HG03520 (cell line): ENCODE measurements around the gene MID1.

Experiments
- ATAC-seq: cut with Tn5 transposase; IDR thresholded peaks from one replicate; pipeline ENCODE4 v1.9.1; 2021; ENCODE audit warnings: mild to moderate bottlenecking, moderate library complexity; ENCODE audit not compliant: unreplicated experiment

Gene MID1

DNA sequence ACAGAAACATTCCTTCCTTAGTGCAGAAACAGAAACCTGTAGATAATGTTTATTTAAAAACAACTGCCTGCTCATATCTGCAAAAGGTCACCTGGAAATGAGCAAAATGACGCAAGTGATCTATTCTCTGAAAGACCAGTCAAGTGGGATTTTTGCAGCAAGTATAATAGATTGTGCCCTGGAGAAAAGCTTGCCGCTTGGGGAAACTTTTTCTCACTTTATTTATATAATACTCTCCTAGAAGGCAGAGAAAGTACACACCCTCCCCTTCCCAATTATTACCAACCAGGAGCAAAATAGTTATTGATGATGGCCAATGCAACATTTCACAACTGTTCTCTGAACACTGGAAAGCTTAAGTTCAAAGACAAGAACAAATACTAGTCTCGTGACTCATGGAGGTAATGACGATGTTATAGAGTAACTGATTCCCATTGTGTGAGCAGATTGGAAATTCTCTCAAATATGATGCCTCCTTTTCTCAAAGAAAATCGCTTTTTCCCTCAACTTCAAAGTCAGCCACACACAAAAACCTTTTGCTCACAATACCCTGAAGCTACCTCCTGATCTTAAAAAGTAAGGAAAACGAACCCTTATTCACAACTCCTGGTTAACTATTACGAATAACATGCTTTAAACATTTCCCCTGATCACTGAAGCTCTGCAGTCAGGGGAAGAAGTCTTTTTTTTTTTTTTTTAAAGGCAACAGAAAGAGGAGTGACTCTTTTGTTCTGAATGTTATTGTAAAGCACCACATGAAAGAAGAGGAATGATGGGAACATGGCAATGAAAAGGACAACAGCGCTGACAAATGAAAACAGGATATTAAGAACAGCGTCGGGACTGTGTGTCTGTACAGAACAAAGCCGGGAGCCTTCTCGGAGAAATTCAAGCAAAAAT lies 41.0 kb downstream of the MID1 start:
- ATAC-seq, result no peak

DNA sequence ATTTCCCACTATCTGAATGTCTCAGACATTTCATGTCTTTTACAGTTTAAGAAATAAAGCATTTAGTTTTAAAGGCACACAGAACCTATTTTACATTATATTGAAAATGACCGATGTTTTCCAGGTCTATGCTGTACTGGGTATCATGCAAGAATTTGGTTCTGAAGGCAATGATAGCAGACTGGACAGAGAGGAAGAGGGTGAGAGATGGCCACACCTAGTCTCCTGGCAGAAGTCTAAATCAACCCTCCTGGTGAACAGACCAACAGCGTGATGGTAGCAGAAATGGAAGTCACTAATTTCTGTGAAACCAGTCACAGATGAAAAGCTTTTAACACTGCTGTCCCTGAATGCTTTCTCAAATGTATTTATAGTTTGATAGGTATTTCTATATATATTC lies 41.9 kb downstream of the MID1 start:
- no peak for ATAC-seq

DNA sequence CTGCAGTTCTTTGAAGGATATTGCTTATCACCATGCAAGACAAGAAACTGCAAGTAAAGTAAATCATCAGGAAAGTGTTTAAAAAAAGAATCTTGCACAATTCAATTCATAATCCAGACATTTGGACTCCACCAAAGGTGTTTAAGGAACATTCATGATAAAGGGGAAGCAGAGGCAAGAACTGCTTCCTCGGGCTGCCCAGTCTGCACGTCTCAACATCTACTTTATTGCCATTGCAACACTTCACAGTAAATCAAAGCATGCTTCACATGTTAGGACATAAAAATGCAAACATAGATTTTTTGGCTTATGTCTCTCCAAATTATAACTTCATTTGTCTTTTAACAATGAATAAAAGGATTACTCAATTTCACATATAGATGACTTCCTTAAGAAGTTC lies 42.5 kb downstream of the MID1 start:
- no peak for ATAC-seq

DNA sequence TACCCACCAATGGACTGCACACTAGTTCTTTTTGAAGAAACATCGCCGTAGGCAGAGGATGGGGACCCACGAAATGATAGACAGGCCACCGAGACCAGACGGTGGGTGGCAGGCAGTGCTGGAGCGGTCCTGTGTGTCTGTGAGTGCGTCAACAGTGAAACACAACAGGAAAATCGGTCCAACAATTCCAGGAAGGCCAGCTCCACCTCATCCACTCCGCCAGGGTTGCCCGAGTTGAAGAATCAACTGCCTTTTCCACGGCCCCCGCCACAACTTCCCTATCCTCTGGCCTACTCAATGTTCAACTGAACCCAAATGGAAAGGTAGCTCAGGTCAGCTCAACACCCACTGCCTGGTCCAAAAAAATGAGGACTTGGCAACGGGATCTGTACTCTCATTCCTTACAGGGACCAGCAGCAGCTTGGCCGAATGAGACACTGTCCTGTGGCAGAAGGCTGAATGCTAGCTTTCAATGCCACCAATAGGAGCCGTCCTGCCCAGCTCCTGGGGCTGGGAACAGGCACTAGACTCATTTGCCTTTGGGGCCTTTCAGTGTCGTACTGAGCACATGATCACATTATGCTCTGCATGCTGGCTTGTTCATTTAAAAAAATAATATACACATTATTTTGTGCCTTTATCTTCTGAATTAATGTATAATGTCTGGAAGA lies 43.5 kb downstream of the MID1 start:
- no peak for ATAC-seq

DNA sequence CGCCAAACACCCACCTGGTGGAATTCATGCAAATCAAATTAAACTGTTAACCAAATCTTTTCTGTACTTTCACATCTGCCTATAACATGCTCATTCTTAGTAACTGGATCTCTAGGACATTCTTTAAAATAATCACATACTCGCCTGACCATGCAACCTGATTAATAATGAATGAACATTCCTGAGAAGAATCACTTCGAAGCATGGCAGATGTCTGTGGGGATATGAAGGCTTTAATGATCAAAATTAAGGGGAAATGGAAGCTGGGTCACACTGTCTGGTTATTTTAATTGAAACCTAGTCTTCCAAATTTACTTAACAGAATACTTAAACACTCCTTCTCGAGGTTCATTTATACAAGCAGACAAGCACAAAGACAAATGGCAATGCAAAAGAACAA lies 44.2 kb downstream of the MID1 start:
- ATAC-seq, result no peak

DNA sequence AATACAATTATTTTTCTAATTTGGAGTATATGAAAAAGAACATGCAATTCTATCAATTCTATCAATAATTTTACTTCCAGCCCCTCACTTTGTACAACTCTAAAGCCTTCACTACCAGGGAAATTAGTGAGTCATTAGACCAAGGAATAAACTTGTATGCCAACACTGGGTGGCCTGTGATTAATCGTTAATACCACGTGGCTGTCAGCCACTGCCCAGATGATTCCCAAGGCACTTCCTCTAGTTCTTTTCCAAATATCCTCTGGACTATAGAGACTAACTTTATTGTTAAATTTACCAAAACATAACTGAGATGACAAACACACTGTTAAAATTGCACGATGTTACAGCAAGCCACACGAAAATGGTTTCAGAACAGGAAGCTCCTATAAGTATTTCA lies 45.7 kb downstream of the MID1 start:
- no peak for ATAC-seq

DNA sequence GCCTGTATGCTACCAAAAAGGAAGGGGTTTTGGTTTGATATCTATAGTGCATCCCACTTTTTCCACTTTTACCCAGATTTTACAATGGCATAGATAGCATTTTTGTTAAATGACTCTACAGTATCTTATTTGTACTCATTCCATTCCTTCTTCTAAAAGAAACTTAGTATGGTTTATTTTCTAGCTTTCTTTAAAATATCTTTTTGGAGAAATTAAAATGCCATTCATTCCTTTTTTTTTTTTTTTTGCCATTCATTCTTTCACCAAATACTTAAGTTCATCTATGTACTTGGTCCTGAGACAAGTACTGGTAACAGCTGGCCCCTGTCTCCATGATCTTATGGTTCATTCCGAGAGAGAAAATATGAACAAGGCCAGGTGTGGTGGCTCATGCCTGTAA lies 49.1 kb downstream of the MID1 start:
- no peak for ATAC-seq

DNA sequence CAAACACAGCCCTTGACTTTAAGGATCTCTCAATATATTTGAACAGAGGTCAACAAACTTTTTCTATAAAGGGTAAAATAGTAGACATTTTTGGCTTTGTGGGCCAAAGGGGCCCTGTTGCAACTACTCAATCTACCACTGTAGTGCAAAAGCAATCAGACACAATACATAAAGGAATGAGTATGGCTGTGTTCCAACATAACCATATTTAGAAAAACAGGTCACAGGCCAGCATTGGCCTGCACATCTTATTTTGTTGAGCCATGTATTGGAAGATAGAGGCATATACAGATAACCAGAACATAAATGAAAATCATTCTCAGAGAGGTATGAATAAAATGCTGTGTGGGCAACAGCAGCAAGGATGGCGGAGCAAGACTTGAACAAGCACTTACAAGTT lies 49.8 kb downstream of the MID1 start:
- no peak for ATAC-seq

DNA sequence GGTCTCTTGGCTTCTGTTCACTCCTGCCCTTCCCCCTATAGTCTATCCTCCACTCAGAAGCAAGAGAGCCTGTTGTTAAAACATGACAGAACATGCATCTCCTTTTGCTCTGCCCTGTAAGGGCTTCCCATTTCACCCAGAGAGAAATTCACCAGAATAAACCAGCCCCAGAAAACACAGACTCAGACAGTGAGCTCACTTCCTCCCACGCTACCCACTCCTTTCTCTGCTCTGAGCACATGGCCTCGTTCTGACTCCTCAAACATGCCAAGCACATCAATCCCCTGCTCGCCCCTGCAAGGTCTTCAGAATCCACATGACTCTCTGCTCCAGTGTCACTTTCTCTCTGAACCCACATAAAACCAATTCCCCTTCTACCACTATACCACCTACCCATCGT lies 50.4 kb downstream of the MID1 start:
- peak; percentile 65 for ATAC-seq

DNA sequence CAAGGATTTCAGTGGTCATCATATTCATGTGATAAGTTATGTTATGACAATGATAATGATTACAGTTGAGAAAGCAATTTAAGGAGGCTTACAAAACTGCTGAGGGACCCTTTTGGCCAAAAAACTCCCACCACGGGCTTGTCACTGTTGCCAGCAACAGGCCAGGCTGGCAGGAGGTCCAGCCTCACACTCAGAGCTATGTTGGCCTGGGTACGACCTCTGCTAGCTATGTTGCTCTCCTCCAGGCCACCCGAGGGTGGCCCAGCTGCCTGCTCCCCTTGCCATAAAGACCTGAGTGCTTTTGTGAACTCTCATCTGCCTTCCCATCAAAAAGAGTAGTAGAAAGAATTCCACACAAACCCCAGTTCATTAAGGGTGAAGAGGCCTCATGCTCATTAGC lies 52.0 kb downstream of the MID1 start:
- no peak for ATAC-seq

DNA sequence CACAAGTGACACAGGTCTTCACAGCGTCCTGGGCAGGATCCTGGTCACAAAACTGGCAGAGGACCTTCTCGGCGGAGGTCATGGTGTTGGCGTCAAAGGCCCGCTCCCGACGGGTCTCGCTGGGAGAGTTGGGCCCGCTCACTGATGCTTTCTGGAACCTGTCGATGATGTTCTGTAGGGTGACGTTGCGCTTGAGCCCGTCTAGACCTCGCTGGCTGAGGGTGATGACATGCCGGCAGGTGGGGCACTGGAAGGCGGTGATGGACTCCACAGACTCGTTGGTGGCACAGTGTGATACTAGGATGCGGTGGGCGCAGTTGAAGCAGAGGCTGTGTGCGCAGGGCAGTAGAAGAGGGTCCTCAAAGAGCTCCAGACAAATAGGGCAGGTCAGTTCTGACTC lies 53.2 kb downstream of the MID1 start:
- ATAC-seq, result no peak

DNA sequence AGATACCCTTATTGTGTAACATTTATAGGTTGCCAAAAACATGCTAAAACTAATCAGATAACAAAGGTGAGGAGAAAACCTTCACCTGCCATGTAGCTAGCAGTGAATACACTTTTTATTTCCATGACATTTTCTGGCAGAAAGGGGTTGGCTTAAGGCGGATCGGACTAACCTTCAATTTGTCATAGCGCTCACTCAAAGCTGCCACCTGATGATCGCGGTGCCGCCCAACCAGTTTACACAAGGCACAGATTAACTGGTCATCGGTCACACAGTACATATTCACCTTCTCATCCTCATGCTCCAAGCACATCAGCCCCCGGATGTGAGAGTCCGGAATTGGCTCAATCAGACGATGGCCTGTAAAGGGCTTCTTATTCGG lies 53.7 kb downstream of the MID1 start:
- ATAC-seq, result no peak

DNA sequence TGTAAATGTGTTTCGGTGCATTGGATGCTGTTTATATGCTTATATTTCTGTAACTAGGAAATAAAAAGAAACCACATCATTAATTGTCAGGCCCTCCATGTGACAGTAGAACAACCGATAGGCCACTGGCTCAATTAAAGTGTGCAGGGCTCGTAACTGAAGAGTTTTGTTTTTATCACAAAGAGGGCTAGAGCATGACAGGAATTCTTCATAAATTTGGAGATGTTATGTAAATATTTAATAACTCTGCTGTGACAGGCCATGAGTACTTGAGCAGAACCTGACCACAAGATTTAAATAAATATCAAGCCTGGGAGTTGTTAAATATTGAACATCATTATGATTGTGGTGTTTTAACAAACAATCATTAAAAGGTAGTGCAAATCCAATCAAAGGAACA lies 55.9 kb downstream of the MID1 start:
- no peak for ATAC-seq

DNA sequence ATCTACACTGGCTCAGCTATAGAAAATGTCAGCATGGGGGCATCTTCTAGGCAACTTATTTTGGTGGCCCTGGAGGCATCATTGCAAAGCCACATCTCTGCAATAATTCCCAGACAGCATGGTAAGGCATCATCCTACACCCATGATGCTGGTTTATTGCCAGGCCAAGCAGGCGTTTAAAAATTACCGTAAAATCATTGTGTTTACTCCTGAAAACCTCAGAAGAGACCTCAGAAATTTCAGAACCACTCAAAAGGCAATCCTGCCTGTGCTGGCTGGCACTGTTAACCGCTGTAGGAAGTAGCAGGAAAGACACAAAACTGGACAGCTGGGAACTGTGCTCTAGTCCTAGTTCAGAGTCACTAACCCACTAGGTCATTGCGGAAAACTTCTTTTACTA lies 63.2 kb downstream of the MID1 start:
- no peak for ATAC-seq

DNA sequence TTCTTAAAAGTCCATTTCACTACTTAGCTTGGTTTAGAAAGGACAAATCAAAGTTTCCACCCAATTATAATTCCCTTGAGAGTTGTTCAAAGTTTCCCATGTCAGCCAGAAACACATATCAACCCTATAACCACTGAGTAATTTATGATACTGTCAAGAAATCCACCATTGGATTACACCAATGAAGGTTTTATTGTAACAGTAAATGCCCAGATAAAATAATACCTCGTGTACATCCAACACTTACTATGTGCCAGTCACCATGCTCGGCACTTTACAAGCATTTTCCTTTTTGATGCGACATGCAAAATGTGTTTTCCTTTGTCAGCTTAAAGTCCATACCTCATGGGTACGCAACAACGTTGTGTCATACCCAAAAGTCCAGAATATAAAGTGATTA lies 64.0 kb downstream of the MID1 start:
- ATAC-seq, result no peak

DNA sequence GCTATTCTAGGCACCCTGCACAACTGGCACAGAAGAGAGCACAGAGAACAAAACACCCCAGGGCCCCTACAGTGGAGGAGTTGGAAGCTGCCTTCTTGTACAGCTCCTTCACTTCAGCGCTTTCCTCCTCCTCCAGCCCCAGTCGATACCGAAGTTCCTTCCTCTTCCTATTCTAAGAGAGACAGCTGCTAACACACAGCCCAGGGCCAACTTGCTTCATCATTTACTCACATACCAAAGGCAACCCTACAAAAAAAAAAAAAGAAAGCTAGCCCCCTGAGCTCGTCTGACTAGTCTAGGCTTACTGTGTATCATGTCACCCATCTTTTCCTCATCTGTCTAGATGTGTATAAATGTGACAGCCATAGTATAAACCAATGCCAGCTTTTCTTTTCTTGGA lies 64.5 kb downstream of the MID1 start:
- no peak for ATAC-seq

DNA sequence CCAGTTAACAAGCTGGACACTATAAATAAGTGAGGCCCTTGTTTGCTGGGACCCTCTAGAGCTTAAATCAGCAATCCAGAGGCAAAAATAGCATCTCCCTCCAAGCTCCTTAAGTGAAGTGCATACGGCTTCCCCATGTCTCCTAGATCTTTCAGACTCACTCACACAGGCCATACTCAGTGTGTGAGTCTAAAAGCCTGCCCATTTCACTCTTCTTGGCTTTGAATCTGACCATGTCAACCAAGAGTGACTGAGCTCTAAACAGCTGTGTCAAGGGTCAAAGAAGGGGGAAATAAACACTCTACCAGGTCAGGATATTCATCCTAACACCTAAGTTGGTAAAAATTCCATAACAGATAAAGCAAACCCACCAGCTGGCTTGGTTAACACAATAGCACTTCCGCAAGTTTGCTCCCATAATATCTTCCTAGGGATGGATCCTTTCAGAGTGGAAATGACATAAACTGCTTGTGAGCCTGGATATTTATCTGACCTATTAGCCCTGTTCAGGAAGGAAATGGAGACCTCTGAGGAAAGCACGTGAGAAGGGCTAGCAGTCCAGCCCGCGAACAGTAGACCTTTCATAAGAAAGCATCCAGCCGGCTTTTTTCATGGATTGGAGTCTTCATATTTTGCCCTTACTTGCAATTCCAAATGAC lies 65.6 kb downstream of the MID1 start:
- ATAC-seq, result no peak

DNA sequence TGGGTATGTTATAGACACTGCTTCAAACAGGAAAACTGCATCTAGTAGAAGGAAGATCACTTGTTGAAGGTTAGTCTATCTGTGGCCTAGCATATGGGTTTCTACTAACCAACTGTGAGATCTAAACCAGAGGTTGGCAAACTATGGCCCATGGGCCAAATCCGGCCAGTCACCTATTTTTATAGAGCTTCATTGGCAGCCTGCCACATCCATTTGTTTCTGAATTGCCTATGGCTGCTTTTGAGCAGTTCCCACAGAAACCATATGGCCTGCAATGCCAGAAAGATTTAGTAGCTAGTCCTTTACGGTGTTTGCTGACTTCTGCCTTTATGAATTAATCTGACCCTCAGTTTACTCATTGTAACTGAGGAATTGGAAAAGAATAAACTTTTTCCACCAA lies 71.1 kb downstream of the MID1 start:
- no peak for ATAC-seq

DNA sequence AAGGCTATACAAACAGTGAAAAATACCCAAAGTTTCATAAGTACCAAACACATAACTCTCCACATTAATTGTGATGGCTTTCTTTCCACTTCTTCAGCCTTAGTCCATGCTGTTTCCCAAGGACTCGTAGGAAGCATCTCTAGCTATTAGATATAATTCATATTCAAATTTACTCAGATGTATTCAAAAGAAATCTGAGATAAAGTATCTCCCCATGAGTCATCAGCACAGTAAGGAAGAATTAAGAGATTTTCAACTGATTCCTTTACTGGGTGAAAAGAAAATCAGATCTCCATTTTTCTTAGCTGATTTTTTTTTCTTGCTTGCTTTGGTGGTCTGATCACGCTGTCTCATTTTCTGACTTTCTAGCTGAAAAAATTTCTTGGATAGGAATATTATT lies 71.7 kb downstream of the MID1 start:
- ATAC-seq, result no peak

DNA sequence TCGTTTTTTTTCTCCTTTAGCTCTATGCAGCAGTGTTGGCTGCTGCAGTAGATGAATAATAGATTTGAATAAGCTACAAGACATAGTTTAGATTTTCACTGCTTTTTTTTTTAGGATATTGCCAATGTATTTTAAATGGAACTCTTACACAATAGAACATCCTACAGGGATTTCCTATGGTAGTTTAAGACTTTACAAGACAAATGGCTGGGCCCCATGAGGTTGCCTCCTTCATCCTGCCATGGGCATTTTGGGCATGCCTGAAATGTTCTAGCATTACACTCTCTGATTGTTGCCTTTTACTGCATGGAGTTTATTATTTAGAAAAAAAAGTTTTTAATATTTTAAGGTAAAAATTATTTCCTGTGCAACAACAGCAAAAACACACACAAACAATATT lies 74.5 kb downstream of the MID1 start:
- ATAC-seq, result no peak

DNA sequence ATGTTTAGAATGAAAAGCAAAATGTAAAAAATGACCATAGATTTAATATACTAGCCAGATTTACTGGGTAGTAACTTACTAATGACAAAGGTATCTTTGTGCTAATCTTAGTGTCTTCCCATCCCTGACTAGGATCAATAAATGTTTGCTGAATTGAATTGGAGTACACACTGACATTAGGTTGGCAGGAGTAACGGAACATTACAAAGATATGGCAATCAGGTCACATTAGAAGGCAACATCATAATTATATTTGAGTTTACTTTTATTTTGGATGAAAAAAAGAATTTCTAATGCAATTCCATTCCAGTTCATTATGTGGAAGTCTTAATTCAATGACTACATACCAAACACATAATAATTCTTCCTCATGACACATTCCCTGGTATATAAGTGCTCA lies 77.8 kb downstream of the MID1 start:
- no peak for ATAC-seq

DNA sequence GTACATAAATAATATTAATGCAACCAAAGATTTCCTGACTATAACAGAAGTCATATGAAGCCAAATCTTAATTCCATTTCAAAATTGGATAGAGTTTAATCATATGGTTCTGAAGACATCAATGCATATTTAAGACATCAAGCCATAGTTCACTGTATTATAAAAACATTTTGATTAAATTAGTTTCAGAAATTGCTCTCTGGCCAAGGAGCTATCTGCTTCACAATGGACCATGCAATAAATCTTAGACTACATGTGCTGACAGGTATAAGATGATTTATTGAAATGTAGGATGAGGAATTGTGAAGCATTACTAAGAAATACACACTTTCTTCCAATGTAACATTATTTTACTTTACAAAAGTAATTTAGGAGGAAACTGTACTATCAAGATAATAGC lies 81.6 kb downstream of the MID1 start:
- no peak for ATAC-seq
